Spleen (tissue), 7 donors: ENCODE data around the gene PLOD2.

Source experiments
- POLR2A ChIP-seq, 3 donors: fragments of 450-650 bp; IDR thresholded peaks; one replicate each; pipeline ENCODE4 v1.5.1; 2017; ENCODE audit warnings: antibody characterized with exemption in 3 of 3, mild to moderate bottlenecking in 1 of 3
- POLR2AphosphoS5 ChIP-seq, 3 donors: sonication (generic); formaldehyde crosslinking; IDR thresholded peaks; one replicate each; pipeline ENCODE4 v1.5.1; 2017; ENCODE audit warnings: antibody characterized with exemption in 3 of 3
- TF ChIP-seq, protein P1 (sequence below), 11 experiments: fragments of 200-600 bp in 7 of 11; fragments of 450-650 bp in 4 of 11; sonication (generic) in 4 of 11; IDR thresholded peaks in 8 of 11; conservative IDR thresholded peaks in 3 of 11; 1 replicate in 7 of 11; 2 replicates in 4 of 11; pipeline versions ENCODE4 v1.4.0 to v1.8.0; 2016 to 2021; ENCODE audit warnings: antibody characterized with exemption in 11 of 11, inconsistent platforms in 4 of 11, mild to moderate bottlenecking in 1 of 11
- donor health status: DM: no; HTN: no; CAD: no; lungs with moderate emphysema.
- donor health status: DM: no; HTN: no; CAD: no.
- donor health status: DM: no; HTN: no; CAD: no.

DNA sequence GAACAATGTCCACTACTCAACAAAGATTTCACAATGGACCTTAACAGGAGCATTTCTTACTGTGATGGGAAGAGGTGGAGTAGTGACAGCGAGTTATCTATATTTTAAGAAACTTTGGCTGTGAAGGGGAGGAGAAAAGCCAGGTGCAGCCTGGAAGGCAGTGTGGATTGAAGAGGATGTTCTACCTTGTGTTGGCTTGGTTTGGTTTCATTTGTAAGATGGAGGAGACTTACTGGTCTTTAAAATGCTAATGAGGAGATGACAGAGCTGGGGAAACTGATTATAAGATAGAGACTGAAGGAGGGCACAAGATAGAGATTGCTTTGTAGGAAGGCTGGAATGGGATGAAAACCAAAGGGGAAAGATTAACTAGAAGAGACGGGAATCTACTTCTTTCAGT, 59.4 kb downstream of the PLOD2 start:
- TF ChIP-seq, protein P1, sequence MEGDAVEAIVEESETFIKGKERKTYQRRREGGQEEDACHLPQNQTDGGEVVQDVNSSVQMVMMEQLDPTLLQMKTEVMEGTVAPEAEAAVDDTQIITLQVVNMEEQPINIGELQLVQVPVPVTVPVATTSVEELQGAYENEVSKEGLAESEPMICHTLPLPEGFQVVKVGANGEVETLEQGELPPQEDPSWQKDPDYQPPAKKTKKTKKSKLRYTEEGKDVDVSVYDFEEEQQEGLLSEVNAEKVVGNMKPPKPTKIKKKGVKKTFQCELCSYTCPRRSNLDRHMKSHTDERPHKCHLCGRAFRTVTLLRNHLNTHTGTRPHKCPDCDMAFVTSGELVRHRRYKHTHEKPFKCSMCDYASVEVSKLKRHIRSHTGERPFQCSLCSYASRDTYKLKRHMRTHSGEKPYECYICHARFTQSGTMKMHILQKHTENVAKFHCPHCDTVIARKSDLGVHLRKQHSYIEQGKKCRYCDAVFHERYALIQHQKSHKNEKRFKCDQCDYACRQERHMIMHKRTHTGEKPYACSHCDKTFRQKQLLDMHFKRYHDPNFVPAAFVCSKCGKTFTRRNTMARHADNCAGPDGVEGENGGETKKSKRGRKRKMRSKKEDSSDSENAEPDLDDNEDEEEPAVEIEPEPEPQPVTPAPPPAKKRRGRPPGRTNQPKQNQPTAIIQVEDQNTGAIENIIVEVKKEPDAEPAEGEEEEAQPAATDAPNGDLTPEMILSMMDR (IDR thresholded peaks at IDR 0.05 in 8 of 11, conservative IDR thresholded peaks at IDR 0.05 in 3 of 11) = no peak
- no peak for TF ChIP-seq POLR2AphosphoS5 (IDR thresholded peaks at IDR 0.05)
- TF ChIP-seq POLR2A (IDR thresholded peaks at IDR 0.05) = no peak
